A549 (cell line): ENCODE results near the gene TNS1. TPM values are rescaled to one million over a fixed set of nuclear protein-coding genes. Genes with fewer than 3 reads are reported as not detected.
"Not testable (repeated sequence)": the region's sequence is repeated elsewhere in the genome, so short reads cannot be mapped to it uniquely, and the experiment has no call there.

ENCODE experiments used
- ATAC-seq, 2 experiments: fragments of 200-7000 bp in 1 of 2; fragments of >200 bp in 1 of 2; cut with Nextera tagmentation in 1 of 2; cut with Tn5 transposase in 1 of 2; 3 replicates each; pipeline versions ENCODE4 v1.8.0 to v1.9.1; 2018 to 2020; ENCODE audit warnings: mild to moderate bottlenecking in 1 of 2, moderate library complexity in 1 of 2
- CTCF ChIA-PET: fragments of 300-600 bp; sonication (Branson Sonifier 250); formaldehyde crosslinking; extraction: SDS; loops from one replicate; lab custom pipeline; 2021; ENCODE audit warnings: antibody characterized with exemption, inconsistent platforms; lab: Yijun Ruan, JAX
- POLR2A ChIA-PET: fragments of 350-600 bp; formaldehyde crosslinking; extraction: SDS; loops from one replicate; lab custom pipeline; 2021; ENCODE audit warnings: antibody characterized with exemption, inconsistent platforms; lab: Yijun Ruan, JAX
- DNase-seq, 2 experiments: peaks; one replicate each; pipeline versions ENCODE4 v3.0.0 to v3.0.0-alpha.2; 2011 to 2016; ENCODE audit warnings: low read depth in 1 of 2, low spot score in 1 of 2
- FAIRE-seq: peaks from 2 replicates; lab custom pipeline; 2011; peaks lifted over from hg19 to GRCh38; lab: Jason Lieb, UNC
- H3K27ac ChIP-seq, 2 experiments: fragments of >200 bp; sonication (Bioruptor Twin); formaldehyde crosslinking; 3 replicates each; pipeline ENCODE4 v1.5.1; 2016 to 2017
- H3K4me1 ChIP-seq: fragments of >200 bp; sonication (Bioruptor Twin); formaldehyde crosslinking; 3 replicates; pipeline ENCODE4 v1.6.1; 2016
- H3K4me2 ChIP-seq: fragments of >200 bp; sonication (Bioruptor Twin); formaldehyde crosslinking; 3 replicates; pipeline ENCODE4 v1.6.1; 2016
- H3K4me3 ChIP-seq: fragments of >200 bp; sonication (Bioruptor Twin); formaldehyde crosslinking; 3 replicates; pipeline ENCODE4 v1.5.1; 2016
- H3K9me3 ChIP-seq: fragments of >200 bp; sonication (Bioruptor Twin); formaldehyde crosslinking; 3 replicates; pipeline ENCODE4 v1.6.1; 2016
- BHLHE40 ChIP-seq: IDR thresholded peaks from 2 replicates; pipeline ENCODE4 v1.6.1; 2012; ENCODE audit warnings: low read depth, low read length, inconsistent platforms
- CEBPB ChIP-seq, 2 experiments: fragments of >200 bp in 1 of 2; sonication (Bioruptor Twin) in 1 of 2; formaldehyde crosslinking in 1 of 2; IDR thresholded peaks; 2 replicates each; pipeline ENCODE4 v1.6.1; 2012 to 2016
- FOSL2 ChIP-seq, 2 experiments: fragments of 450-650 bp in 1 of 2; fragments of >200 bp in 1 of 2; sonication (Bioruptor Twin) in 1 of 2; formaldehyde crosslinking; IDR thresholded peaks; 2 replicates each; pipeline versions ENCODE4 v1.5.0 to v1.6.1; 2016 to 2020; ENCODE audit warnings: mild to moderate bottlenecking in 1 of 2, moderate library complexity in 1 of 2
- HOXB13 ChIP-seq: fragments of 250-450 bp; sonication (Bioruptor Pico); IDR thresholded peaks from 2 replicates; pipeline ENCODE4 v1.5.0; 2020; ENCODE audit warnings: low read depth, mild to moderate bottlenecking, moderate library complexity
- JUNB ChIP-seq: fragments of >200 bp; sonication (Bioruptor Twin); formaldehyde crosslinking; IDR thresholded peaks from 2 replicates; pipeline ENCODE4 v1.6.1; 2016
- PHF8 ChIP-seq: fragments of 200-600 bp; sonication (generic); IDR thresholded peaks from 2 replicates; pipeline ENCODE4 v1.6.1; 2016; ENCODE audit warnings: low read depth, mild to moderate bottlenecking, antibody characterized with exemption, moderate library complexity, borderline replicate concordance
- POLR2A ChIP-seq: IDR thresholded peaks from 2 replicates; pipeline ENCODE4 v1.6.1; 2012; ENCODE audit warnings: mild to moderate bottlenecking, low read length
- RAD21 ChIP-seq, 2 experiments: fragments of >200 bp in 1 of 2; sonication (Bioruptor Twin) in 1 of 2; formaldehyde crosslinking in 1 of 2; IDR thresholded peaks in 1 of 2; conservative IDR thresholded peaks in 1 of 2; 2 replicates in 1 of 2; 3 replicates in 1 of 2; pipeline ENCODE4 v1.6.1; 2012 to 2018; ENCODE audit warnings: inconsistent platforms in 1 of 2
- RARB ChIP-seq: fragments of 250-450 bp; sonication (Bioruptor Pico); IDR thresholded peaks from 2 replicates; pipeline ENCODE4 v1.8.0; 2021; ENCODE audit warnings: mild to moderate bottlenecking, moderate library complexity
- RCOR1 ChIP-seq: fragments of 150-350 bp; IDR thresholded peaks from 2 replicates; pipeline ENCODE4 v1.6.1; 2014; ENCODE audit warnings: antibody characterized with exemption, low read length, low read depth
- SMC3 ChIP-seq: fragments of >200 bp; sonication (Bioruptor Twin); formaldehyde crosslinking; IDR thresholded peaks from 3 replicates; pipeline ENCODE4 v1.6.1; 2018; ENCODE audit warnings: inconsistent platforms
- SREBF2 ChIP-seq: fragments of 450-650 bp; IDR thresholded peaks from 2 replicates; pipeline ENCODE4 v1.6.1; 2014; ENCODE audit warnings: mild to moderate bottlenecking, moderate library complexity
- ZSCAN20 ChIP-seq: fragments of 250-450 bp; sonication (Bioruptor Pico); IDR thresholded peaks from 2 replicates; pipeline ENCODE4 v1.8.0; 2022; ENCODE audit warnings: mild to moderate bottlenecking, moderate library complexity
- WGBS: methylation state at CpG from one replicate; pipeline ENCODE4 v1.1.6; 2017; ENCODE audit errors: missing lambda C conversion rate; 5-methylcytosine and 5-hydroxymethylcytosine counted together
- polyA plus RNA-seq, 4 experiments: library from polyadenylated mRNA; depleted of rRNA in 3 of 4; stranded (reverse); fragments of >200 nt; fragmentation: RNase III in 1 of 4; extraction: RNeasy Plus Mini Kit Qiagen cat#74134 plus additional on column Dnase treatment in 1 of 4; gene quantifications; 2 replicates in 3 of 4; 3 replicates in 1 of 4; pipeline ENCODE4 v1.2.3, GENCODE V29; 2011 to 2017
- TF ChIP-seq, protein P1 (sequence below): fragments of >200 bp; sonication (Bioruptor Twin); formaldehyde crosslinking; IDR thresholded peaks from 3 replicates; pipeline ENCODE4 v1.6.1; 2016
- TF ChIP-seq, protein P2 (sequence below): fragments of 200-600 bp; sonication (generic); IDR thresholded peaks from 2 replicates; pipeline ENCODE4 v1.6.1; 2016; ENCODE audit warnings: antibody characterized with exemption, mild to moderate bottlenecking, moderate library complexity

The TNS1 gene
- polyA plus RNA-seq, 2 of the 4 experiments (the other 2 are of a cell fraction): 4.9 to 10.6 TPM

DNA sequence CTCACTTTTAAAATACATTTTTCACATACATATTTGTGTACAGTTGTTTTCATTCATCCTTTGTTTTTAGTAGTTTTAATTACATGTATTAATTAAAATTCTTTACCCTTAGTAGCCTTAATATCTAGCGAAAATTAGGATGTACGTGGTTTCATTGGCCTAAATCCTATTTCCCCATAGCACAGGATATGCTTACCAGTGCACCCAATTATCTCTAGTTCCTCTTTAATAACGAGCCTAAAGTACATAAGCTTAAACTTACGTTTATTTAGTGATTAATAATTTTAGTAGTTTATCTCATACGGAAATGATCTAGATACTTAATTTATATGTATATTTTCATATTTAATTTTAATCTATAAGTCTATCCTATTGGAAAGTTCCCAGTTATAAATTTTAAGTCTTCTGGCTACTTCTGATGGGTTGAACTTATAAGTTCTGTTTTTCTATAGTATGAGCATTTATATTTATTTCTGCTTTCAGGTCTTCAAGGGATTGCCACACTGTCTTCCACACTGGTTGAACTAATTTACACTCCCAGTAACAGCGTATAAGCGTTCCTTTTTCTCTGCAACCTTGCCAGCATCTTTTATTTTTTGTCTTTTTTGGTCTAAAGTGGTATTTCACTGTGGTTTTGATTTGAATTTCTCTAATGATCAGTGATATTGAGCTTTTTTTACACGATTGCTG, 44.9 kb upstream of the TNS1 start:
- Histone ChIP-seq H3K4me3 (no peak overlapping the region), H3K9me3 (no peaks in the 10 kb centered on the region), H3K4me2 (no peak overlapping the region), H3K27ac (no peak overlapping the region), H3K4me1 (no peaks in the 10 kb centered on the region)
- no peak for FAIRE-seq
- ATAC-seq: no peak
- ChIA-PET POLR2A (no interaction called here), CTCF (interaction anchor here (1.0 to 2.6 kb wide), 2 partner anchors 54 to 262 kb away, joined by 3 to 12 read pairs; no protein-coding TSS in a partner anchor)
- 61% methylated on average over 8 of the region's 8 CpGs for WGBS
- no peak for TF ChIP-seq BHLHE40
- no peak for TF ChIP-seq JUNB
- no peak for TF ChIP-seq HOXB13 (CRISPR knock-in tag)
- TF ChIP-seq CEBPB (IDR thresholded peaks at IDR 0.05): no peak
- no peak for TF ChIP-seq POLR2A
- no peak for TF ChIP-seq RARB (CRISPR knock-in tag)
- TF ChIP-seq, protein P1, sequence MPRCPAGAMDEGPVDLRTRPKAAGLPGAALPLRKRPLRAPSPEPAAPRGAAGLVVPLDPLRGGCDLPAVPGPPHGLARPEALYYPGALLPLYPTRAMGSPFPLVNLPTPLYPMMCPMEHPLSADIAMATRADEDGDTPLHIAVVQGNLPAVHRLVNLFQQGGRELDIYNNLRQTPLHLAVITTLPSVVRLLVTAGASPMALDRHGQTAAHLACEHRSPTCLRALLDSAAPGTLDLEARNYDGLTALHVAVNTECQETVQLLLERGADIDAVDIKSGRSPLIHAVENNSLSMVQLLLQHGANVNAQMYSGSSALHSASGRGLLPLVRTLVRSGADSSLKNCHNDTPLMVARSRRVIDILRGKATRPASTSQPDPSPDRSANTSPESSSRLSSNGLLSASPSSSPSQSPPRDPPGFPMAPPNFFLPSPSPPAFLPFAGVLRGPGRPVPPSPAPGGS: no peak
- no peak for TF ChIP-seq RCOR1
- no peak for DNase-seq

DNA sequence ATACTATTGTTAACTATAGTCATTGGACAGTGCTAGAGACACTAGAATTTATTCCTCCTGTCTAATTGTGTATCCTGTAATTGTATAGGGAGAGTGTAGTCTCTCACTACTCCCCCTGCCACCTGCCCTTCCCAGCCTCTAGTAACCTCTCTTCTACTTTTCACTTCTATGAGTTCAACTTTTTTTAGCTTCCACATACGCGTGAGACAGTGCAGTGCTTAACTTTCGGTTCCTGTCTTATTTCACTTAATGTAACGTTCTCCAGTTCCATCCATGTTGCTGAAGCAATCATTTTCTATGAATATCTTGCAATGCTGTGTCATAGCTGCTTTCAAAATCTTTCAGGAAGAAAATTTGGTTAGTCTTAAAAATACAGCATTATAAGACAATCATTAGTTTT, 43.4 kb upstream of the TNS1 start:
- no peak for ATAC-seq
- POLR2A ChIA-PET: no interaction called here
- Histone ChIP-seq H3K4me2 (no peak overlapping the region), H3K9me3 (no peaks in the 10 kb centered on the region), H3K4me3 (no peak overlapping the region)
- TF ChIP-seq POLR2A (no peak), PHF8 (no peak), RAD21 (conservative IDR thresholded peaks at IDR 0.05 in 1 of 2, IDR thresholded peaks at IDR 0.05 in 1 of 2) (no peak), SMC3 (no peak), JUNB (no peak), FOSL2 (IDR thresholded peaks at IDR 0.05) (no peak), FOSL2 (CRISPR knock-in tag; IDR thresholded peaks at IDR 0.05) (no peak), SREBF2 (no peak), ZSCAN20 (no peak), CEBPB (IDR thresholded peaks at IDR 0.05) (no peak)
- TF ChIP-seq, protein P2, sequence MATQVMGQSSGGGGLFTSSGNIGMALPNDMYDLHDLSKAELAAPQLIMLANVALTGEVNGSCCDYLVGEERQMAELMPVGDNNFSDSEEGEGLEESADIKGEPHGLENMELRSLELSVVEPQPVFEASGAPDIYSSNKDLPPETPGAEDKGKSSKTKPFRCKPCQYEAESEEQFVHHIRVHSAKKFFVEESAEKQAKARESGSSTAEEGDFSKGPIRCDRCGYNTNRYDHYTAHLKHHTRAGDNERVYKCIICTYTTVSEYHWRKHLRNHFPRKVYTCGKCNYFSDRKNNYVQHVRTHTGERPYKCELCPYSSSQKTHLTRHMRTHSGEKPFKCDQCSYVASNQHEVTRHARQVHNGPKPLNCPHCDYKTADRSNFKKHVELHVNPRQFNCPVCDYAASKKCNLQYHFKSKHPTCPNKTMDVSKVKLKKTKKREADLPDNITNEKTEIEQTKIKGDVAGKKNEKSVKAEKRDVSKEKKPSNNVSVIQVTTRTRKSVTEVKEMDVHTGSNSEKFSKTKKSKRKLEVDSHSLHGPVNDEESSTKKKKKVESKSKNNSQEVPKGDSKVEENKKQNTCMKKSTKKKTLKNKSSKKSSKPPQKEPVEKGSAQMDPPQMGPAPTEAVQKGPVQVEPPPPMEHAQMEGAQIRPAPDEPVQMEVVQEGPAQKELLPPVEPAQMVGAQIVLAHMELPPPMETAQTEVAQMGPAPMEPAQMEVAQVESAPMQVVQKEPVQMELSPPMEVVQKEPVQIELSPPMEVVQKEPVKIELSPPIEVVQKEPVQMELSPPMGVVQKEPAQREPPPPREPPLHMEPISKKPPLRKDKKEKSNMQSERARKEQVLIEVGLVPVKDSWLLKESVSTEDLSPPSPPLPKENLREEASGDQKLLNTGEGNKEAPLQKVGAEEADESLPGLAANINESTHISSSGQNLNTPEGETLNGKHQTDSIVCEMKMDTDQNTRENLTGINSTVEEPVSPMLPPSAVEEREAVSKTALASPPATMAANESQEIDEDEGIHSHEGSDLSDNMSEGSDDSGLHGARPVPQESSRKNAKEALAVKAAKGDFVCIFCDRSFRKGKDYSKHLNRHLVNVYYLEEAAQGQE: no peak
- TF ChIP-seq, all 56 proteins: peak for 0
- no peaks in the 10 kb centered on the region for H3K4me1 ChIP-seq
- DNase-seq (no peak), FAIRE-seq (no peak)
- CTCF ChIA-PET: interaction anchor here (1.0 to 2.6 kb wide), 5 partner anchors 11 to 261 kb away, joined by 3 to 12 read pairs (median 8); partner anchors contain the start of gene RUFY4
- WGBS: 72% methylated on average over 4 of the region's 4 CpGs
- no peak overlapping the region for H3K27ac ChIP-seq

DNA sequence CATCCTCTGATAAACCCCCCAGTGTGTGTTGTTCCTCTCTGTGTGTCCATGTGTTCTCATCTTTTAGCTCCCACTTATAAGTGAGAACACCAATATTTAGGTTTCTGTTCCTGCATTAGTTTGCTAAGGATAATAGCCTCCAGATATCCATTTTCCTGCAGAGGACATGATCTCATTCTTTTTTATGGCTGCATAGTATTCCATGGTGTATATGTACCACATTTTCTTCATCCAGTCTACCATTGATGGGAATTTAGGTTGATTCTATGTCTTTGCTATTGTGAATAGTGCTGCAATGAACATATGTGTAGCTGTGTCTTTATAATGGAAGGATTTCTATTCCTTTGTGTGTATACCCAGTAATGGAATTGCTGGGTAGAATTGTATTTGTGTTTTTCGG, 41.8 kb upstream of the TNS1 start:
- DNase-seq, H3K9me3 ChIP-seq, ATAC-seq, H3K4me3 ChIP-seq, H3K4me2 ChIP-seq, H3K4me1 ChIP-seq, POLR2A ChIA-PET, FAIRE-seq, H3K27ac ChIP-seq: not testable (repeated sequence)
- CTCF ChIA-PET: interaction anchor here (2.2 to 4.3 kb wide), 3 partner anchors 256 to 259 kb away, joined by 8 to 32 read pairs (median 12); no protein-coding TSS in a partner anchor
- 60% methylated on average over 1 of the region's 1 CpG for WGBS
